Breast epithelium (tissue), 3 donors: ENCODE results near the gene GAPT.

Source experiments
- CTCF ChIP-seq, 3 donors: fragments of 450-650 bp; IDR thresholded peaks; one replicate each; pipeline ENCODE4 v1.5.1; 2016 to 2017; ENCODE audit warnings: antibody characterized with exemption in 3 of 3, mild to moderate bottlenecking in 3 of 3, moderate library complexity in 3 of 3
- POLR2A ChIP-seq: fragments of 450-650 bp; IDR thresholded peaks from one replicate; pipeline ENCODE4 v1.6.1; 2016; ENCODE audit warnings: antibody characterized with exemption, mild to moderate bottlenecking, moderate library complexity
- POLR2AphosphoS5 ChIP-seq, 3 donors: sonication (generic); formaldehyde crosslinking; IDR thresholded peaks; one replicate each; pipeline ENCODE4 v1.6.1; 2017; ENCODE audit warnings: antibody characterized with exemption in 3 of 3

DNA sequence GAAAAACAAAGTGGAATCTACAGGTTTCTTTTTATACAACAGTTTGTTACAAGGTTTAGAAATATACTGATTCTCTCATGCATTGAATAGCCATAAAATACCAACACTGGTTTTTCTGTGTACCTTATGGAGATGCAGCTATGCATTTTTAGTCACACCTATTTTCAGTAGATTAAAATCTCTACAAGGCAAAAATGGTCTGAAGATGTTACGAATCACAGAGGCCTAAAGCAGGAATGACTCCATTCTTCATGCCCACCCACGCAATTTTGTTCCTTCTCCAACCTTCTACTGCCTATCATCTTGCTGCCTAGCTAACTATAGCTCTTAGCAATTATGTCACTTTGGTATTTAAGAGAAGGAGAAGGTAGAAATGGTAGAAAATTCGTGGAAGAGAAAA is 41.2 kb upstream of the GAPT start:
- no peak for TF ChIP-seq CTCF (IDR thresholded peaks at IDR 0.05)
- TF ChIP-seq POLR2AphosphoS5 (IDR thresholded peaks at IDR 0.05): no peak
- TF ChIP-seq POLR2A: no peak
